PC-9 (cell line): ENCODE data around the gene CTSF. TPM values are rescaled to one million over a fixed set of nuclear protein-coding genes. Genes with fewer than 3 reads are reported as not detected.
"Not testable (repeated sequence)": the region's sequence is repeated elsewhere in the genome, so short reads cannot be mapped to it uniquely, and the experiment has no call there.

Source experiments
- BruUV-seq: library from RNA; stranded (reverse); fragments of 400-500 nt; replicated peaks from 2 replicates; lab custom pipeline; 2021; lab: Mats Ljungman, UMichigan
- CTCF ChIA-PET: fragments of 300-600 bp; sonication (Branson Sonifier 250); formaldehyde crosslinking; loops from one replicate; lab custom pipeline; 2022; ENCODE audit warnings: antibody characterized with exemption; lab: Charles Lee
- POLR2A ChIA-PET: fragments of 300-600 bp; sonication (Branson Sonifier 250); formaldehyde crosslinking; loops from one replicate; lab custom pipeline; 2022; ENCODE audit warnings: antibody characterized with exemption; ENCODE audit not compliant: unreplicated experiment; lab: Charles Lee
- DNase-seq, 2 experiments: peaks; one replicate each; pipeline versions ENCODE4 v3.0.0 to v3.0.0-alpha.2; 2015 to 2022; ENCODE audit warnings: mixed read lengths in 1 of 2
- H2AFZ ChIP-seq: fragments of 200-600 bp; sonication (generic); 2 replicates; pipeline ENCODE4 v1.8.1; 2017; ENCODE audit warnings: antibody characterized with exemption
- H3F3A ChIP-seq: fragments of 200-600 bp; sonication (generic); 2 replicates; pipeline ENCODE4 v1.8.1; 2017; ENCODE audit warnings: antibody characterized with exemption, mild to moderate bottlenecking, low read depth; ENCODE audit not compliant: insufficient read depth
- H3K27ac ChIP-seq: fragments of 200-600 bp; sonication (generic); 2 replicates; pipeline ENCODE4 v1.6.1; 2016; ENCODE audit warnings: mixed run types
- H3K27me3 ChIP-seq: fragments of 200-600 bp; sonication (generic); 2 replicates; pipeline ENCODE4 v1.6.1; 2016; ENCODE audit warnings: low read depth, mixed run types; ENCODE audit not compliant: insufficient read depth
- H3K36me3 ChIP-seq: fragments of 200-600 bp; sonication (generic); 2 replicates; pipeline ENCODE4 v1.6.1; 2016; ENCODE audit warnings: low read depth, mixed run types
- H3K4me1 ChIP-seq: fragments of 200-600 bp; sonication (generic); replicated peaks from 2 replicates; pipeline ENCODE4 v1.6.1; 2016; ENCODE audit warnings: mixed run types; ENCODE audit not compliant: insufficient read depth
- H3K4me2 ChIP-seq: fragments of 200-600 bp; sonication (generic); 2 replicates; pipeline ENCODE4 v1.6.1; 2017; ENCODE audit warnings: mixed run types
- H3K4me3 ChIP-seq: fragments of 200-600 bp; sonication (generic); 2 replicates; pipeline ENCODE4 v1.6.1; 2016; ENCODE audit warnings: mixed run types
- H3K79me2 ChIP-seq: fragments of 200-600 bp; sonication (generic); 2 replicates; pipeline ENCODE4 v1.6.1; 2017; ENCODE audit warnings: low read depth, mixed run types
- H3K9me2 ChIP-seq: fragments of 200-600 bp; sonication (generic); 2 replicates; pipeline ENCODE4 v1.8.1; 2017; ENCODE audit warnings: mild to moderate bottlenecking; ENCODE audit not compliant: insufficient read depth
- H3K9me3 ChIP-seq: fragments of 200-600 bp; sonication (generic); 2 replicates; pipeline ENCODE4 v1.8.1; 2016; ENCODE audit warnings: low read depth; ENCODE audit not compliant: insufficient read depth
- H4K20me1 ChIP-seq: fragments of 200-600 bp; sonication (generic); 2 replicates; pipeline ENCODE4 v1.8.1; 2017; ENCODE audit not compliant: insufficient read depth
- EZH2 ChIP-seq: fragments of 200-600 bp; sonication (generic); IDR thresholded peaks from 2 replicates; pipeline ENCODE4 v1.8.0; 2017; ENCODE audit warnings: antibody characterized with exemption, low read depth
- intact Hi-C: fragments of 100-400 bp; cut with micrococcal nuclease; formaldehyde crosslinking; loops from one replicate; pipeline ENCODE4 v1.10.0; 2022; ENCODE audit not compliant: unreplicated experiment
- total RNA-seq: library from RNA; stranded (reverse); gene quantifications from 2 replicates; pipeline ENCODE4 v1.2.3, GENCODE V29; 2021
- TF ChIP-seq, protein P1 (sequence below): fragments of 200-600 bp; sonication (generic); conservative IDR thresholded peaks from 2 replicates; pipeline ENCODE4 v1.6.1; 2017; ENCODE audit warnings: mixed run types, antibody characterized with exemption, mild to moderate bottlenecking, moderate library complexity

CTSF gene
- total RNA-seq, 1 experiment from 2014 or later, result 34.3 TPM

DNA sequence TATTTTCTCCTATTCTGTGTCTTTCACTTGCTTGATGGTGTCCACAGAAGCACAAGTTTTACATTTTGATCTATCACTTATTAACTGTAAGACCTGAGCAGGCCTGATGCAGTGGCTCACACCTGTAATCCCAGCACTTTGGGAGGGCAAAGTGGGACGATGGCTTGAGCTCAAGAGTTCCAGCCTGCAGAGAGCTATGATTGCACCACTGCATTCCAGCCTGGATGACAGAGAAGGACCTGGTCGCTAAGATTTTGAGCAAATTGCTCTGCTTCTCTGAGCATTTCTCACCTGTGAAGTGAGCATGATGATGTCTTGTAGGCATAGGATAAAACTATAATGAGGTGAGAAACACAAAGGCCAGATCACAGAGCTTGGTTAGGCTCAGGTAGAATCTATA lies 17.7 kb upstream of the CTSF start:
- Histone ChIP-seq H3K4me1 (no peaks in the 10 kb centered on the region), H3K36me3 (no peaks in the 10 kb centered on the region), H4K20me1 (no peaks in the 10 kb centered on the region), H2AFZ (no peak overlapping the region), H3K79me2 (no peaks in the 10 kb centered on the region), H3K9me2 (no peaks in the 10 kb centered on the region), H3F3A (peaks cover 6% of the 10 kb centered on the region), H3K9me3 (peaks cover 16% of the 10 kb centered on the region; the same call in 1 of the 2 replicates), H3K4me3 (no peak overlapping the region), H3K27ac (no peak overlapping the region), H3K27me3 (0 out of 2 replicates have a peak, but pooled peaks cover 15% of the 10 kb centered on the region), H3K4me2 (no peak overlapping the region)
- CTCF ChIA-PET, result no interaction called here
- intact Hi-C loops, result no loop called here
- POLR2A ChIA-PET, result interaction anchor here (0.6 kb wide), 2 partner anchors 101 to 214 kb away, joined by 3 to 6 read pairs; no protein-coding TSS in a partner anchor
- no peak for DNase-seq
- BruUV-seq, result no TSS peak
- TF ChIP-seq EZH2, result no peak
- TF ChIP-seq, protein P1, sequence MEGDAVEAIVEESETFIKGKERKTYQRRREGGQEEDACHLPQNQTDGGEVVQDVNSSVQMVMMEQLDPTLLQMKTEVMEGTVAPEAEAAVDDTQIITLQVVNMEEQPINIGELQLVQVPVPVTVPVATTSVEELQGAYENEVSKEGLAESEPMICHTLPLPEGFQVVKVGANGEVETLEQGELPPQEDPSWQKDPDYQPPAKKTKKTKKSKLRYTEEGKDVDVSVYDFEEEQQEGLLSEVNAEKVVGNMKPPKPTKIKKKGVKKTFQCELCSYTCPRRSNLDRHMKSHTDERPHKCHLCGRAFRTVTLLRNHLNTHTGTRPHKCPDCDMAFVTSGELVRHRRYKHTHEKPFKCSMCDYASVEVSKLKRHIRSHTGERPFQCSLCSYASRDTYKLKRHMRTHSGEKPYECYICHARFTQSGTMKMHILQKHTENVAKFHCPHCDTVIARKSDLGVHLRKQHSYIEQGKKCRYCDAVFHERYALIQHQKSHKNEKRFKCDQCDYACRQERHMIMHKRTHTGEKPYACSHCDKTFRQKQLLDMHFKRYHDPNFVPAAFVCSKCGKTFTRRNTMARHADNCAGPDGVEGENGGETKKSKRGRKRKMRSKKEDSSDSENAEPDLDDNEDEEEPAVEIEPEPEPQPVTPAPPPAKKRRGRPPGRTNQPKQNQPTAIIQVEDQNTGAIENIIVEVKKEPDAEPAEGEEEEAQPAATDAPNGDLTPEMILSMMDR, result no peak

DNA sequence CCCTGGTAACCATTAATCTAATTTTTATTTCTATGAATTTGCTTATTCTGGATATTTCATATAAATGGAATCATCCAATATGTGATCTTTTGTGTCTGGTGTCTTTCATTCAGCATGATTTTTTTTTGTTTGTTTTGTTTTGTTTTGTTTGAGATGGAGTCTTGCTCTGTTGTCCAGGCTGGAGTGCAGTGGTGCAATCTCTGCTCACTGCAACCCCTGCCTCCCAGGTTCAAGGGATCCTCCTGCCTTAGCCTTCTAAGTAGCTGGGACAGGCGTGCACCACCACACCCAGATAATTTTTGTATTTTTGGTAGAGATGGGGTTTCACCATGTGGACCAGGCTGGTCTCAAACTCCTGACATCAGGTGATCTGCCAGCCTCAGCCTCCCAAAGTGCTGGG lies 17.0 kb upstream of the CTSF start:
- peaks cover 15% of the 10 kb centered on the region; the same call in 1 of the 2 replicates for H3K27me3 ChIP-seq
- H3K36me3 ChIP-seq, H3K9me2 ChIP-seq, DNase-seq, CTCF ChIA-PET, intact Hi-C loops, H3K79me2 ChIP-seq, H3K4me2 ChIP-seq, BruUV-seq, H3K4me3 ChIP-seq, H2AFZ ChIP-seq, H3K27ac ChIP-seq, H3F3A ChIP-seq, H3K4me1 ChIP-seq, H4K20me1 ChIP-seq: not testable (repeated sequence)
- peaks cover 16% of the 10 kb centered on the region; the same call in 1 of the 2 replicates for H3K9me3 ChIP-seq
- POLR2A ChIA-PET, result interaction anchor here (0.6 kb wide), 1 partner anchor 213 kb away, joined by 3 read pairs; no protein-coding TSS in a partner anchor

DNA sequence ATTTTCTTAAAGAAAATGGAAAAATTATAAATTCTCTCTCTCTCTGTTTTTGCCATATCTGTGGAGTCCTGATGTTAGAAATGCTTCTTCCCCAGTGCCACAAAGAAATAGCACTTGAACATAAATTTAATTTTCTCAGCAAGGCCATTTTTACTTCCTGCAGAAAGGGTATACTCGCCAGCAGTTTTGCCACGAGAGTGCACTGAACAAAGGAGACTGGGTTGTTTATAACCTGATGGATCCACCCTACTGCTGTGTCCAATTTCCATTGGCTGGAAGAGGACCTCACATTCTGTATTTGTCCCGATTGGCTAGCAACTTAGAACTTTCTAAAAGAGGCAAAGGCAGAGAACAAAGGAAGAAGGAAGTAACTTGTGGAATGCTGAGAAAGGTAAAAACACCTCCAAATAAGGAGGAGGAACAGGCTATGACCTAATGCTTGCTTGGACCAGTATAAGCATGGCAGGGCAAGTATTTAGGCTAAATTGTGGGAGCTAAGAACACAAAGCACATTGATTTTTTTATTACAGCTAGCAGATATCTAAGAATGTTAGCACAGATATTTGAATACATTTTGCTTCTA lies 14.2 kb upstream of the CTSF start:
- intact Hi-C loops, DNase-seq, BruUV-seq, H3K4me1 ChIP-seq, CTCF ChIA-PET, POLR2A ChIA-PET, H3K4me3 ChIP-seq, H4K20me1 ChIP-seq, H3K4me2 ChIP-seq, H3K79me2 ChIP-seq, H3K36me3 ChIP-seq, H3K27ac ChIP-seq, H2AFZ ChIP-seq, H3F3A ChIP-seq, H3K9me2 ChIP-seq: not testable (repeated sequence)
- H3K9me3 ChIP-seq, result peaks cover 16% of the 10 kb centered on the region; the same call in 1 of the 2 replicates
- peaks cover 34% of the 10 kb centered on the region for H3K27me3 ChIP-seq

DNA sequence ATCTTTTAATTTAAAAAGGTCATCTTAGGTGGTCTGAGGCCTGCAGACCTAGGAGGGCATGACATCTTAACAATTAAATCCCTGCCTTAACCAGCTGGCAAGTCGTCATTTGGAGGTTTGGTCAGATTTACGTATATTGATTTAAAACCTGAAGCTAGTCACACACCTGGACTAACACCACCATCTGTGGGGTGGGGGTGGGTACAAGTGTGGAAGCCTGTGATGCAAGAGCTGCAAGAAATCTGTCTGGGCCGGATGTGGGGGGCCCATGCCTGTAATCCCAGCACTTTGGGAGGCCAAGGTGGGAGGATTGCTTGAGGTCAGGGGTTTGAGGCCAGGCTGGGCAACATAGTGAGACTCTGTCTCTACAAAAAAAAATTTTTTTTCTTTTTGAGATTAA lies 12.9 kb upstream of the CTSF start:
- ChIA-PET CTCF (no interaction called here), POLR2A (no interaction called here)

More for the DNA sequence above, 12.9 kb upstream of the CTSF start:
- Histone ChIP-seq H3K27ac (no peak overlapping the region), H3K36me3 (no peaks in the 10 kb centered on the region), H2AFZ (no peak overlapping the region), H4K20me1 (no peaks in the 10 kb centered on the region), H3F3A (peaks cover 5% of the 10 kb centered on the region), H3K9me2 (no peaks in the 10 kb centered on the region), H3K9me3 (peaks cover 16% of the 10 kb centered on the region; the same call in 1 of the 2 replicates), H3K79me2 (no peaks in the 10 kb centered on the region), H3K4me3 (no peak overlapping the region), H3K27me3 (peaks cover 45% of the 10 kb centered on the region), H3K4me1 (no peaks in the 10 kb centered on the region), H3K4me2 (no peak overlapping the region)
- no peak for DNase-seq
- no TSS peak for BruUV-seq
- TF ChIP-seq, protein P1, result no peak
- no peak for TF ChIP-seq EZH2
- intact Hi-C loops, result no loop called here
